K562 (cell line): ENCODE measurements around the gene TPBGL. TPM values are rescaled to one million over a fixed set of nuclear protein-coding genes. Genes with fewer than 3 reads are reported as not detected.

ENCODE experiments used
- ATAC-seq: fragments of 200-7000 bp; cut with Tn5 transposase; 3 replicates; pipeline ENCODE4 v1.9.1; 2020; ENCODE audit warnings: moderate library complexity
- BruUV-seq: library from RNA; stranded (reverse); fragments of 400-500 nt; replicated peaks from 2 replicates; lab custom pipeline; 2021; lab: Mats Ljungman, UMichigan
- CTCF ChIA-PET: fragments of 300-600 bp; formaldehyde crosslinking; extraction: SDS; loops from one replicate; lab custom pipeline; 2021; ENCODE audit warnings: low intra/inter-chr PET ratio; lab: Yijun Ruan, JAX
- POLR2A ChIA-PET: fragments of 300-600, 350-650 bp; sonication (Branson Sonifier 250); formaldehyde crosslinking; extraction: SDS; loops from one replicate; lab custom pipeline; 2021; ENCODE audit warnings: antibody characterized with exemption, inconsistent platforms; lab: Yijun Ruan, JAX
- DNase-seq, 4 experiments: peaks; one replicate each; pipeline versions ENCODE4 v3.0.0 to v3.0.0-alpha.2; 2011 to 2018; ENCODE audit warnings: low spot score in 3 of 4, mixed read lengths in 3 of 4; ENCODE audit errors: extremely low read depth in 1 of 4
- FAIRE-seq: peaks from 2 replicates; lab custom pipeline; 2011; peaks lifted over from hg19 to GRCh38; lab: Jason Lieb, UNC
- H2AFZ ChIP-seq: 2 replicates; pipeline ENCODE4 v1.6.0; 2011; ENCODE audit warnings: low read depth, low read length, control low read depth, inconsistent platforms
- H3K27ac ChIP-seq: fragments of 200-600 bp; 3 replicates; pipeline ENCODE4 v1.8.0; 2011; ENCODE audit warnings: low read depth, mild to moderate bottlenecking, control low read depth, inconsistent platforms, low read length, moderate library complexity, mixed read lengths; ENCODE audit errors: extremely low read depth
- H3K27me3 ChIP-seq, 2 experiments: fragments of 300-600 bp in 1 of 2; 2 replicates in 1 of 2; 3 replicates in 1 of 2; pipeline versions ENCODE4 v1.6.0 to v1.8.0; 2011; ENCODE audit warnings: inconsistent platforms in 2 of 2, low read length in 2 of 2, mild to moderate bottlenecking in 1 of 2, mixed read lengths in 1 of 2, moderate library complexity in 1 of 2; ENCODE audit not compliant: control insufficient read depth in 2 of 2, insufficient read depth in 2 of 2
- H3K36me3 ChIP-seq: fragments of 300-600 bp; 3 replicates; pipeline ENCODE4 v1.8.0; 2011; ENCODE audit warnings: mild to moderate bottlenecking, low read length, inconsistent platforms; ENCODE audit not compliant: control insufficient read depth, insufficient read depth
- H3K4me1 ChIP-seq, 2 experiments: fragments of 200-600 bp in 1 of 2; replicated peaks in 1 of 2; 2 replicates in 1 of 2; 3 replicates in 1 of 2; pipeline versions ENCODE4 v1.5.1 to v1.8.0; 2011; ENCODE audit warnings: inconsistent platforms in 2 of 2, low read length in 2 of 2, mild to moderate bottlenecking in 1 of 2, mixed read lengths in 1 of 2, moderate library complexity in 1 of 2; ENCODE audit not compliant: control insufficient read depth in 2 of 2, insufficient read depth in 2 of 2
- H3K4me2 ChIP-seq: 2 replicates; pipeline ENCODE4 v1.6.1; 2011; ENCODE audit warnings: low read length, control low read depth, inconsistent platforms, mixed read lengths; ENCODE audit not compliant: insufficient read depth
- H3K4me3 ChIP-seq: fragments of 200-600 bp; sonication (generic), shearing (Covaris generic); 2 replicates; pipeline ENCODE4 v1.5.1; 2016; ENCODE audit warnings: control low read depth, inconsistent platforms
- H3K79me2 ChIP-seq: fragments of 200-600 bp; 3 replicates; pipeline ENCODE4 v1.8.0; 2011; ENCODE audit warnings: low read length, inconsistent platforms; ENCODE audit not compliant: control insufficient read depth, insufficient read depth
- H3K9ac ChIP-seq, 2 experiments: 2 replicates each; pipeline versions ENCODE4 v1.6.0 to v1.6.1; 2011; ENCODE audit warnings: low read depth in 2 of 2, low read length in 2 of 2, control low read depth in 1 of 2, inconsistent platforms in 1 of 2, mild to moderate bottlenecking in 1 of 2, mixed read lengths in 1 of 2; ENCODE audit not compliant: insufficient read depth in 1 of 2
- H3K9me1 ChIP-seq: one replicate; pipeline ENCODE4 v1.6.0; 2011; ENCODE audit warnings: inconsistent platforms, mild to moderate bottlenecking, low read length, moderate library complexity; ENCODE audit not compliant: control insufficient read depth, insufficient read depth
- H3K9me3 ChIP-seq: replicated peaks from 2 replicates; pipeline ENCODE4 v1.5.1; 2011; ENCODE audit warnings: low read depth, low read length, inconsistent platforms; ENCODE audit not compliant: control insufficient read depth, insufficient read depth
- H4K20me1 ChIP-seq: replicated peaks from 2 replicates; pipeline ENCODE4 v1.6.1; 2011; ENCODE audit warnings: low read length, inconsistent platforms, mixed read lengths; ENCODE audit not compliant: control insufficient read depth, insufficient read depth
- CEBPG ChIP-seq, 3 experiments: fragments of 200-800 bp in 1 of 3; sonication (Bioruptor generic) in 1 of 3; sonication (generic) in 1 of 3; formaldehyde crosslinking in 1 of 3; IDR thresholded peaks in 2 of 3; conservative IDR thresholded peaks in 1 of 3; 2 replicates each; pipeline versions ENCODE4 v1.6.1 to v1.8.0; 2016 to 2022; ENCODE audit warnings: missing compliant biosample characterization in 2 of 3, missing genetic modification characterization in 2 of 3, mild to moderate bottlenecking in 1 of 3, missing genetic modification reagents in 1 of 3
- DACH1 ChIP-seq: fragments of 450-650 bp; IDR thresholded peaks from 2 replicates; pipeline ENCODE4 v1.6.1; 2018; ENCODE audit not compliant: partially characterized antibody
- HSF4 ChIP-seq: fragments of 250-450 bp; sonication (Bioruptor Pico); IDR thresholded peaks from 2 replicates; pipeline ENCODE4 v2.1.2; 2022; ENCODE audit warnings: mild to moderate bottlenecking, moderate library complexity, borderline replicate concordance
- ILF3 ChIP-seq: fragments of 450-650 bp; IDR thresholded peaks from 2 replicates; pipeline ENCODE4 v1.6.1; 2018; ENCODE audit warnings: antibody characterized with exemption, mild to moderate bottlenecking, moderate library complexity, borderline replicate concordance
- KLF6 ChIP-seq: fragments of 250-450 bp; sonication (Bioruptor Pico); IDR thresholded peaks from 2 replicates; pipeline ENCODE4 v1.4.0; 2020; ENCODE audit warnings: mild to moderate bottlenecking, moderate library complexity, borderline replicate concordance
- NCOA6 ChIP-seq: fragments of 450-650 bp; IDR thresholded peaks from 2 replicates; pipeline ENCODE4 v1.6.1; 2017; ENCODE audit warnings: mild to moderate bottlenecking
- SETDB1 ChIP-seq: IDR thresholded peaks from one replicate; pipeline ENCODE4 v1.6.1; 2012; ENCODE audit warnings: low read length, control low read depth, inconsistent platforms
- SLC30A9 ChIP-seq: fragments of 250-450 bp; sonication (Bioruptor Pico); IDR thresholded peaks from 2 replicates; pipeline ENCODE4 v1.8.0; 2022; ENCODE audit warnings: mild to moderate bottlenecking, moderate library complexity
- SNAPC5 ChIP-seq: fragments of 250-450 bp; sonication (Bioruptor Pico); IDR thresholded peaks from 2 replicates; pipeline ENCODE4 v1.8.0; 2021; ENCODE audit warnings: moderate library complexity, mild to moderate bottlenecking, inconsistent platforms
- VEZF1 ChIP-seq: fragments of 200-800 bp; sonication (Bioruptor generic); IDR thresholded peaks from 2 replicates; pipeline ENCODE4 v1.6.1; 2017; ENCODE audit warnings: missing genetic modification characterization, missing compliant biosample characterization
- YY1 ChIP-seq, 3 experiments: IDR thresholded peaks; 2 replicates each; pipeline ENCODE4 v1.6.1; 2011; ENCODE audit warnings: low read length in 2 of 3, mild to moderate bottlenecking in 2 of 3, moderate library complexity in 2 of 3, borderline replicate concordance in 1 of 3, control low read depth in 1 of 3, low read depth in 1 of 3; ENCODE audit not compliant: insufficient read depth in 3 of 3, insufficient replicate concordance in 2 of 3, control insufficient read depth in 1 of 3, insufficient read length in 1 of 3; ENCODE audit errors: extremely low read depth in 1 of 3
- ZNF143 ChIP-seq: sonication (generic); formaldehyde crosslinking; IDR thresholded peaks from 2 replicates; pipeline ENCODE4 v1.9.0; 2022; ENCODE audit warnings: mild to moderate bottlenecking, missing genetic modification reagents
- ZNF217 ChIP-seq: sonication (generic); formaldehyde crosslinking; IDR thresholded peaks from 2 replicates; pipeline ENCODE4 v1.8.0; 2022; ENCODE audit warnings: mild to moderate bottlenecking, missing genetic modification reagents
- WGBS: fragments of 100-300 bp; shearing (Covaris generic); methylation state at CpG from one replicate; pipeline ENCODE4 v1.1.6; 2016; ENCODE audit warnings: low coverage, mixed read lengths; ENCODE audit not compliant: insufficient coverage; ENCODE audit errors: missing lambda C conversion rate; 5-methylcytosine and 5-hydroxymethylcytosine counted together
- in situ Hi-C: fragments of 300-500 bp; cut with MboI; formaldehyde crosslinking; loops from 4 replicates; pipeline ENCODE4 v1.15.0; 2018; ENCODE audit warnings: inconsistent platforms, mixed read lengths
- intact Hi-C: fragments of 100-400 bp; cut with micrococcal nuclease; formaldehyde crosslinking; loops from 2 replicates; pipeline ENCODE4 v1.14.2; 2022
- polyA plus RNA-seq, 8 experiments: library from polyadenylated mRNA; depleted of rRNA in 4 of 8; stranded (reverse) in 5 of 8; unstranded in 3 of 8; fragments of >200 nt; fragmentation: Nextera tagmentation in 2 of 8; fragmentation: Illumina TruSeq in 1 of 8; extraction: Ambion mirVana in 2 of 8; extraction: Trizol in 1 of 8; gene quantifications; 2 replicates each; pipeline versions ENCODE4 v1.2.1 to v1.2.3, GENCODE V29; 2011 to 2014; ENCODE audit warnings: inconsistent platforms in 1 of 8, missing spikeins in 1 of 8
- total RNA-seq, 7 experiments: library from RNA; depleted of rRNA in 6 of 7; stranded (reverse); fragments of >200 nt in 6 of 7; fragmentation: Illumina TruSeq in 2 of 7; extraction: Trizol in 2 of 7; gene quantifications; 2 replicates each; pipeline versions ENCODE4 v1.2.1 to v1.2.3, GENCODE V29; 2011 to 2021; ENCODE audit warnings: low replicate concordance in 1 of 7

TPBGL gene
- total and polyA plus RNA-seq, 9 of the 15 experiments (the other 6 are each of a cell fraction or from before 2014, with no cell fraction given), result 0.04 to 0.11 (median 0.06) TPM; not detected in 6

GRCh38 chr11:75279273-75279672, 38.7 kb downstream of the TPBGL start:
- FAIRE-seq (no peak), DNase-seq (no peak), ATAC-seq (no peak)
- Histone ChIP-seq H3K9me3 (no peaks in the 10 kb centered on the region), H3K4me3 (no peak overlapping the region), H2AFZ (no peak overlapping the region), H3K4me1 (peaks cover 0 to 7% of the 10 kb centered on the region in 2 experiments; a peak in 1 of 5 replicates), H3K4me2 (no peak overlapping the region), H3K9me1 (peaks cover 4% of the 10 kb centered on the region), H3K27ac (no peak overlapping the region), H3K36me3 (peaks cover 81% of the 10 kb centered on the region), H3K79me2 (no peaks in the 10 kb centered on the region), H3K9ac (no peak overlapping the region; a peak in 1 of 4 replicates), H3K27me3 (no peaks in the 10 kb centered on the region), H4K20me1 (peaks cover 2% of the 10 kb centered on the region; the same call in 1 of the 2 replicates)
- in situ Hi-C loops (loop anchor here (5.0 kb wide), 1 partner anchor 103 kb away; no protein-coding TSS in a partner anchor), intact Hi-C loops (no loop called here)
- ChIA-PET POLR2A (interaction anchor here (0.7 to 1.3 kb wide), 3 partner anchors 12 to 121 kb away, joined by 3 to 5 read pairs (median 3); no protein-coding TSS in a partner anchor), CTCF (interaction anchor here (0.6 to 3.6 kb wide), 5 partner anchors 49 to 411 kb away, joined by 4 to 49 read pairs (median 8); no protein-coding TSS in a partner anchor)
- BruUV-seq, result no TSS peak
- TF ChIP-seq YY1 (IDR thresholded peaks at IDR 0.05; ENCODE audit: borderline replicate concordance in 1 of 3, control insufficient read depth in 1 of 3, extremely low read depth in 1 of 3, insufficient read depth in 3 of 3, insufficient read length in 1 of 3, insufficient replicate concordance in 2 of 3, low read depth in 1 of 3, low read length in 2 of 3) (no peak), ILF3 (no peak), KLF6 (no peak), ZNF217 (CRISPR knock-in tag) (no peak), ZNF143 (CRISPR knock-in tag) (no peak), CEBPG (CRISPR knock-in tag; IDR thresholded peaks at IDR 0.05) (no peak), CEBPG (tag; conservative IDR thresholded peaks at IDR 0.05 in 1 of 2, IDR thresholded peaks at IDR 0.05 in 1 of 2) (no peak), NCOA6 (no peak), HSF4 (no peak), SLC30A9 (CRISPR knock-in tag) (no peak), SNAPC5 (CRISPR knock-in tag) (no peak), DACH1 (no peak), VEZF1 (CRISPR knock-in tag) (no peak), SETDB1 (no peak)
- WGBS, result 63% methylated on average over 5 of the region's 5 CpGs
